K562 (cell line): Measurements from ENCODE around the gene NDST1. TPM values are rescaled to one million over a fixed set of nuclear protein-coding genes. Genes with fewer than 3 reads are reported as not detected.

ENCODE experiments used
- ATAC-seq: fragments of 200-7000 bp; cut with Tn5 transposase; 3 replicates; pipeline ENCODE4 v1.9.1; 2020; ENCODE audit warnings: moderate library complexity
- BruUV-seq: library from RNA; stranded (reverse); fragments of 400-500 nt; replicated peaks from 2 replicates; lab custom pipeline; 2021; lab: Mats Ljungman, UMichigan
- CTCF ChIA-PET: fragments of 300-600 bp; formaldehyde crosslinking; extraction: SDS; loops from one replicate; lab custom pipeline; 2021; ENCODE audit warnings: low intra/inter-chr PET ratio; lab: Yijun Ruan, JAX
- POLR2A ChIA-PET: fragments of 300-600, 350-650 bp; sonication (Branson Sonifier 250); formaldehyde crosslinking; extraction: SDS; loops from one replicate; lab custom pipeline; 2021; ENCODE audit warnings: antibody characterized with exemption, inconsistent platforms; lab: Yijun Ruan, JAX
- DNase-seq, 4 experiments: peaks; one replicate each; pipeline versions ENCODE4 v3.0.0 to v3.0.0-alpha.2; 2011 to 2018; ENCODE audit warnings: low spot score in 3 of 4, mixed read lengths in 3 of 4; ENCODE audit errors: extremely low read depth in 1 of 4
- FAIRE-seq: peaks from 2 replicates; lab custom pipeline; 2011; peaks lifted over from hg19 to GRCh38; lab: Jason Lieb, UNC
- H2AFZ ChIP-seq: 2 replicates; pipeline ENCODE4 v1.6.0; 2011; ENCODE audit warnings: low read depth, low read length, control low read depth, inconsistent platforms
- H3K27ac ChIP-seq: fragments of 200-600 bp; 3 replicates; pipeline ENCODE4 v1.8.0; 2011; ENCODE audit warnings: low read depth, mild to moderate bottlenecking, control low read depth, inconsistent platforms, low read length, moderate library complexity, mixed read lengths; ENCODE audit errors: extremely low read depth
- H3K27me3 ChIP-seq, 2 experiments: fragments of 300-600 bp in 1 of 2; 2 replicates in 1 of 2; 3 replicates in 1 of 2; pipeline versions ENCODE4 v1.6.0 to v1.8.0; 2011; ENCODE audit warnings: inconsistent platforms in 2 of 2, low read length in 2 of 2, mild to moderate bottlenecking in 1 of 2, mixed read lengths in 1 of 2, moderate library complexity in 1 of 2; ENCODE audit not compliant: control insufficient read depth in 2 of 2, insufficient read depth in 2 of 2
- H3K36me3 ChIP-seq: fragments of 300-600 bp; 3 replicates; pipeline ENCODE4 v1.8.0; 2011; ENCODE audit warnings: mild to moderate bottlenecking, low read length, inconsistent platforms; ENCODE audit not compliant: control insufficient read depth, insufficient read depth
- H3K4me1 ChIP-seq, 2 experiments: fragments of 200-600 bp in 1 of 2; replicated peaks in 1 of 2; 2 replicates in 1 of 2; 3 replicates in 1 of 2; pipeline versions ENCODE4 v1.5.1 to v1.8.0; 2011; ENCODE audit warnings: inconsistent platforms in 2 of 2, low read length in 2 of 2, mild to moderate bottlenecking in 1 of 2, mixed read lengths in 1 of 2, moderate library complexity in 1 of 2; ENCODE audit not compliant: control insufficient read depth in 2 of 2, insufficient read depth in 2 of 2
- H3K4me2 ChIP-seq: 2 replicates; pipeline ENCODE4 v1.6.1; 2011; ENCODE audit warnings: low read length, control low read depth, inconsistent platforms, mixed read lengths; ENCODE audit not compliant: insufficient read depth
- H3K4me3 ChIP-seq: fragments of 200-600 bp; sonication (generic), shearing (Covaris generic); 2 replicates; pipeline ENCODE4 v1.5.1; 2016; ENCODE audit warnings: control low read depth, inconsistent platforms
- H3K79me2 ChIP-seq: fragments of 200-600 bp; 3 replicates; pipeline ENCODE4 v1.8.0; 2011; ENCODE audit warnings: low read length, inconsistent platforms; ENCODE audit not compliant: control insufficient read depth, insufficient read depth
- H3K9ac ChIP-seq, 2 experiments: 2 replicates each; pipeline versions ENCODE4 v1.6.0 to v1.6.1; 2011; ENCODE audit warnings: low read depth in 2 of 2, low read length in 2 of 2, control low read depth in 1 of 2, inconsistent platforms in 1 of 2, mild to moderate bottlenecking in 1 of 2, mixed read lengths in 1 of 2; ENCODE audit not compliant: insufficient read depth in 1 of 2
- H3K9me1 ChIP-seq: one replicate; pipeline ENCODE4 v1.6.0; 2011; ENCODE audit warnings: inconsistent platforms, mild to moderate bottlenecking, low read length, moderate library complexity; ENCODE audit not compliant: control insufficient read depth, insufficient read depth
- H3K9me3 ChIP-seq: replicated peaks from 2 replicates; pipeline ENCODE4 v1.5.1; 2011; ENCODE audit warnings: low read depth, low read length, inconsistent platforms; ENCODE audit not compliant: control insufficient read depth, insufficient read depth
- H4K20me1 ChIP-seq: replicated peaks from 2 replicates; pipeline ENCODE4 v1.6.1; 2011; ENCODE audit warnings: low read length, inconsistent platforms, mixed read lengths; ENCODE audit not compliant: control insufficient read depth, insufficient read depth
- ARID2 ChIP-seq: fragments of 450-650 bp; IDR thresholded peaks from 2 replicates; pipeline ENCODE4 v1.6.1; 2017; ENCODE audit warnings: antibody characterized with exemption, mild to moderate bottlenecking
- CBFA2T2 ChIP-seq: fragments of 450-650 bp; conservative IDR thresholded peaks from 2 replicates; pipeline ENCODE4 v1.6.1; 2017; ENCODE audit warnings: mild to moderate bottlenecking
- ESRRB ChIP-seq: fragments of 250-450 bp; sonication (Bioruptor Pico); IDR thresholded peaks from 2 replicates; pipeline ENCODE4 v1.5.0; 2020; ENCODE audit warnings: mild to moderate bottlenecking, moderate library complexity, borderline replicate concordance
- FOXK1 ChIP-seq: sonication (generic); formaldehyde crosslinking; IDR thresholded peaks from 2 replicates; pipeline ENCODE4 v1.8.0; 2022; ENCODE audit warnings: missing genetic modification reagents, mild to moderate bottlenecking, borderline replicate concordance
- GATAD2A ChIP-seq: fragments of 450-650 bp; IDR thresholded peaks from 2 replicates; pipeline ENCODE4 v1.6.1; 2017
- HCFC1 ChIP-seq: IDR thresholded peaks from 2 replicates; pipeline ENCODE4 v1.6.1; 2012; ENCODE audit warnings: low read depth, low read length, improper control_type of control experiment
- HNRNPH1 ChIP-seq: fragments of 200-400 bp; formaldehyde crosslinking; optimal IDR thresholded peaks from 2 replicates; pipeline ENCODE3; 2017; ENCODE audit warnings: low read depth, mild to moderate bottlenecking, low read length, moderate library complexity
- HNRNPL ChIP-seq: fragments of 200-400 bp; formaldehyde crosslinking; IDR thresholded peaks from 2 replicates; pipeline ENCODE4 v1.6.1; 2017; ENCODE audit warnings: low read depth, mild to moderate bottlenecking, low read length
- MAZ ChIP-seq, 2 experiments: fragments of 450-650 bp in 1 of 2; sonication (generic) in 1 of 2; formaldehyde crosslinking; IDR thresholded peaks in 1 of 2; conservative IDR thresholded peaks in 1 of 2; 2 replicates each; pipeline versions ENCODE4 v1.4.0 to v1.5.0; 2020; ENCODE audit warnings: mild to moderate bottlenecking in 1 of 2, missing genetic modification reagents in 1 of 2
- PCBP1 ChIP-seq: fragments of 200-400 bp; formaldehyde crosslinking; IDR thresholded peaks from 2 replicates; pipeline ENCODE4 v1.6.1; 2018; ENCODE audit warnings: mild to moderate bottlenecking, low read depth, low read length; ENCODE audit not compliant: poor library complexity, severe bottlenecking
- RNF219 ChIP-seq: fragments of 250-450 bp; sonication (Bioruptor Pico); IDR thresholded peaks from 2 replicates; pipeline ENCODE4 v1.5.0; 2022; ENCODE audit warnings: mild to moderate bottlenecking
- TAF9B ChIP-seq: fragments of 450-650 bp; IDR thresholded peaks from 2 replicates; pipeline ENCODE4 v1.6.1; 2018; ENCODE audit warnings: mild to moderate bottlenecking; ENCODE audit not compliant: partially characterized antibody
- TEAD1 ChIP-seq, 2 experiments: fragments of 450-650 bp in 1 of 2; sonication (generic) in 1 of 2; formaldehyde crosslinking; IDR thresholded peaks; 2 replicates each; pipeline versions ENCODE4 v1.4.0 to v1.8.0; 2020 to 2022; ENCODE audit warnings: mild to moderate bottlenecking in 2 of 2, missing genetic modification reagents in 1 of 2
- WGBS: fragments of 100-300 bp; shearing (Covaris generic); methylation state at CpG from one replicate; pipeline ENCODE4 v1.1.6; 2016; ENCODE audit warnings: low coverage, mixed read lengths; ENCODE audit not compliant: insufficient coverage; ENCODE audit errors: missing lambda C conversion rate; 5-methylcytosine and 5-hydroxymethylcytosine counted together
- in situ Hi-C: fragments of 300-500 bp; cut with MboI; formaldehyde crosslinking; loops from 4 replicates; pipeline ENCODE4 v1.15.0; 2018; ENCODE audit warnings: inconsistent platforms, mixed read lengths
- intact Hi-C: fragments of 100-400 bp; cut with micrococcal nuclease; formaldehyde crosslinking; loops from 2 replicates; pipeline ENCODE4 v1.14.2; 2022
- polyA plus RNA-seq, 8 experiments: library from polyadenylated mRNA; depleted of rRNA in 4 of 8; stranded (reverse) in 5 of 8; unstranded in 3 of 8; fragments of >200 nt; fragmentation: Nextera tagmentation in 2 of 8; fragmentation: Illumina TruSeq in 1 of 8; extraction: Ambion mirVana in 2 of 8; extraction: Trizol in 1 of 8; gene quantifications; 2 replicates each; pipeline versions ENCODE4 v1.2.1 to v1.2.3, GENCODE V29; 2011 to 2014; ENCODE audit warnings: inconsistent platforms in 1 of 8, missing spikeins in 1 of 8
- total RNA-seq, 7 experiments: library from RNA; depleted of rRNA in 6 of 7; stranded (reverse); fragments of >200 nt in 6 of 7; fragmentation: Illumina TruSeq in 2 of 7; extraction: Trizol in 2 of 7; gene quantifications; 2 replicates each; pipeline versions ENCODE4 v1.2.1 to v1.2.3, GENCODE V29; 2011 to 2021; ENCODE audit warnings: low replicate concordance in 1 of 7
- TF ChIP-seq, protein P1 (sequence below), 2 experiments: fragments of 450-650 bp; conservative IDR thresholded peaks; 2 replicates each; pipeline ENCODE4 v1.6.1; 2017; ENCODE audit warnings: mild to moderate bottlenecking in 2 of 2, moderate library complexity in 2 of 2

NDST1 gene
- total and polyA plus RNA-seq, 9 of the 15 experiments (the other 6 are each of a cell fraction or from before 2014, with no cell fraction given): 0.38 to 47.9 (median 9.9) TPM

DNA sequence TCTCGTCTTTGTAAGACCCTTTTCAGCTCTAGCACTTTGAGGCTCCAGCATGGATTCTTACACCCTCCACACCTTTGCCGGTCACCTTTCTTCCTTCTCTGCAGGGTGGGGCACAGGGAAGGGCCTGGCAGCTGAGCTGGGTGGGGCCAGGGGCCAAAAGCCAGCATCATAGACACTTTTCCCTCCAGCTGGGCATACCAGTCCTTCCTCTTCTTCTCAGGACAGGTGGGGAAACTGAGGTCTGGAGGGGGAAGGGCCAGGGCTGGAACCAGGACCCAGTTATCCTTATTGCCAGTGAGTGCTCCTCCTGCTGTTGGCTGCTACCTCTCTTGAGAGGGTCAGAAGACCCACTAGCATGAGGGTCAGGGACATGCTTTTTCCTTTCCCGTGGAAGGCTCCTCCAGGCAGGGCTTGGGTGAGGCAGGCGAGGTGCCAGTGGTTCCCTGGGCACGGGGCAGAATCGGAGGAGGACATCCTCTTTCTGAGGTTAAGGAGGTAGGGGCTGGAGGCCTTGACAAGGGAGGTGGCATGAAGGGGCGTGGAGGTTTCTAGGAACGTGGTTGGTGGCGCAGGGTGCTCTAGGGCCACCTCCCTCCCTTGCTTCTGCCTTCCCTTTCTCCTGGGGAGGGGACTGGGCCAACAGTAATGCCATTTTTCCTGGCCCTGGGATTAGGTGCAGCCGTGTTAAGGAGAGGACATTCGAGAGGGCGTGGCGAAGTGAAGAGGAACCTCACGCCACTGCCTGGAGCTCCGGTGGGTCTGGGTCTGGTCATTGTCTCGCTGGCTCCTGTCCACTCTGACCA is at the start of gene NDST1 (continued):
- TF ChIP-seq ARID2 (no peak), RNF219 (CRISPR knock-in tag) (no peak), HNRNPH1 (no peak), PCBP1 (no peak)
- TF ChIP-seq, all 486 proteins: peak for 0

DNA sequence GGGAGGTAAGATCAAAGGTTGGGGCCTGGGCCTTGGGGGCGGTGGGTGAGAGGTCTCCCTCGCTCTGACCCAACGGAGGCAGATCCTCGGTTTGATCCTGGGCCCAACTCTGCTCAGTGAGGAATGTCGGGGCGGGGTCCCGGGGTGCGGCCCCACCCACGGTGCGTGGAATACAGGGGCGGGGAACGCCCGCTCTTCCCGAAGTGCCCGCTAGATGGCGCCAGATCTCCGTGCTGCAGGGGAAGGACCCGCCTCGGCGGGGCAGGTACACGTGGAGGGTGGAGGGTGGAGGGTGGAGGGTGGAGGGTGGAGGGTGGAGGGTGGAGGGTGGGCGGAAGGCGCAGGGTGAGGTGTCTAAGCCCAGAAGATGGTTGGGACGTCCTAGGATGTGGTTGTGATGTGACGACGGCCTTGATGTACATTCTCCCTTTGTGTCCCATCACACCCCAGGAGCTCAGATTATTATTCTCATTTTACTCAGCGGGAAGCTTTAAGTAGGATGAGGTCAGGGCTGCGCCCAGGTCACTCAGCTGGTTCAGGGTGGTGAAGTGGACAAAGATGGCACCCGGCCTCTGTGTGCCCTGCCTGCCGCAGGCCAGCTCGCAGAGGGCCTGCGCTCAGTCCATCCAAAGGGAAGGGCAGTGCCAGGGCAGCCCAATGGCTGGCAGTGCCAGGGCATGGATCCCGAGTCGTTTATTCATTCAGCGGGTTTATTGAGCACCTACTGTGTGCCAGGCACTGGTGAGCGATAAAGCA is 49.0 kb upstream of the NDST1 start:
- peak; percentile 40 for FAIRE-seq
- ChIA-PET CTCF (interaction anchor here (0.6 to 2.8 kb wide), 4 partner anchors 51 to 101 kb away, joined by 3 to 44 read pairs (median 14); no protein-coding TSS in a partner anchor), POLR2A (interaction anchor here (0.6 to 2.1 kb wide), 2 partner anchors 9 to 23 kb away, joined by 3 to 10 read pairs; no protein-coding TSS in a partner anchor)
- peaks cover 23 to 39% of the 10 kb centered on the region in 2 experiments; a peak in 4 of 5 replicates for H3K4me1 ChIP-seq
- H3K4me3 ChIP-seq: no peak overlapping the region
- DNase-seq: peak; percentile 88 to 95 (median 92)
- H4K20me1 ChIP-seq: no peaks in the 10 kb centered on the region
- BruUV-seq: no TSS peak
- H2AFZ ChIP-seq: peak overlapping the region; percentile 84
- 29% methylated on average over 18 of the region's 36 CpGs for WGBS
- no peaks in the 10 kb centered on the region for H3K9me3 ChIP-seq
- H3K4me2 ChIP-seq: peak overlapping the region; percentile 54
- H3K79me2 ChIP-seq: no peaks in the 10 kb centered on the region
- peak overlapping the region in 1 of 2 experiments; percentile 86; a peak in 2 of 4 replicates for H3K9ac ChIP-seq
- H3K27ac ChIP-seq: no peak overlapping the region
- ATAC-seq: peak; percentile 94
- in situ Hi-C loops: loop anchor here (5.0 to 10.0 kb wide), 3 partner anchors 83 to 386 kb away; partner anchors contain the start of gene IRGM
- no peaks in the 10 kb centered on the region for H3K27me3 ChIP-seq
- no peaks in the 10 kb centered on the region for H3K9me1 ChIP-seq
- intact Hi-C loops: loop anchor here (1.0 to 10.0 kb wide), 7 partner anchors 40 to 388 kb away; partner anchors contain the start of genes IRGM and SMIM3
- no peaks in the 10 kb centered on the region for H3K36me3 ChIP-seq
- TF ChIP-seq CBFA2T2: no peak
- no peak for TF ChIP-seq GATAD2A
- TF ChIP-seq FOXK1 (CRISPR knock-in tag): no peak
- TF ChIP-seq, protein P1, sequence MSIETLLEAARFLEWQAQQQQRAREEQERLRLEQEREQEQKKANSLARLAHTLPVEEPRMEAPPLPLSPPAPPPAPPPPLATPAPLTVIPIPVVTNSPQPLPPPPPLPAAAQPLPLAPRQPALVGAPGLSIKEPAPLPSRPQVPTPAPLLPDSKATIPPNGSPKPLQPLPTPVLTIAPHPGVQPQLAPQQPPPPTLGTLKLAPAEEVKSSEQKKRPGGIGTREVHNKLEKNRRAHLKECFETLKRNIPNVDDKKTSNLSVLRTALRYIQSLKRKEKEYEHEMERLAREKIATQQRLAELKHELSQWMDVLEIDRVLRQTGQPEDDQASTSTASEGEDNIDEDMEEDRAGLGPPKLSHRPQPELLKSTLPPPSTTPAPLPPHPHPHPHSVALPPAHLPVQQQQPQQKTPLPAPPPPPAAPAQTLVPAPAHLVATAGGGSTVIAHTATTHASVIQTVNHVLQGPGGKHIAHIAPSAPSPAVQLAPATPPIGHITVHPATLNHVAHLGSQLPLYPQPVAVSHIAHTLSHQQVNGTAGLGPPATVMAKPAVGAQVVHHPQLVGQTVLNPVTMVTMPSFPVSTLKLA (conservative IDR thresholded peaks at IDR 0.05): peak; percentile 77 to 81
- TF ChIP-seq MAZ (CRISPR knock-in tag; conservative IDR thresholded peaks at IDR 0.05 in 1 of 2, IDR thresholded peaks at IDR 0.05 in 1 of 2): peak; percentile 48 to 85
- TF ChIP-seq TEAD1 (CRISPR knock-in tag; IDR thresholded peaks at IDR 0.05): peak in 1 of 2 experiments; percentile 70; a peak in 1 of 4 replicates
- TF ChIP-seq ESRRB (CRISPR knock-in tag): no peak
- 0 out of 2 replicates have a peak, but pooled peaks have one; percentile 21 for TF ChIP-seq HNRNPL
- 0 out of 2 replicates have a peak, but pooled peaks have one; percentile 30 for TF ChIP-seq HCFC1
- no peak for TF ChIP-seq TAF9B
